HG02943 (cell line): Measurements from ENCODE around the gene TRPT1.

Experiments
- ATAC-seq: cut with Tn5 transposase; IDR thresholded peaks from one replicate; pipeline ENCODE4 v1.9.1; 2021; ENCODE audit warnings: mild to moderate bottlenecking, low read depth, moderate library complexity; ENCODE audit not compliant: unreplicated experiment

TRPT1 gene

GRCh38 chr11:64225608-64226506 lies at the start of gene TRPT1, which contains the start of gene NUDT22:
TSS of gene TRPT1 (minus strand) at chr11:64226186. CDS start at chr11:64225860, 326 bp downstream.
TSS of gene NUDT22 (plus strand) at chr11:64226274. CDS start at chr11:64226653, 379 bp downstream.
- peak; percentile 34 for ATAC-seq

- no peak for ATAC-seq
Observed at GRCh38 chr11:64275031-64275800, 49.2 kb upstream of the TRPT1 start.

- ATAC-seq = peak; percentile 62
Observed at GRCh38 chr11:64269540-64270220, 43.7 kb upstream of the TRPT1 start.

GRCh38 chr11:64268893-64269539 lies 43.0 kb upstream of the TRPT1 start:
- ATAC-seq = peak; percentile 5

GRCh38 chr11:64268025-64268892 lies 42.3 kb upstream of the TRPT1 start:
- ATAC-seq = no peak

- ATAC-seq = no peak
Observed at GRCh38 chr11:64267207-64267945, 41.4 kb upstream of the TRPT1 start.

GRCh38 chr11:64266339-64266738 lies 40.4 kb upstream of the TRPT1 start:
- no peak for ATAC-seq

- no peak for ATAC-seq
Observed at GRCh38 chr11:64265176-64266160, 39.5 kb upstream of the TRPT1 start.

GRCh38 chr11:64264371-64264852 lies 38.4 kb upstream of the TRPT1 start:
- ATAC-seq = no peak

- ATAC-seq = no peak
Observed at GRCh38 chr11:64263947-64264317, 37.9 kb upstream of the TRPT1 start.

- no peak for ATAC-seq
Observed at GRCh38 chr11:64263021-64263946, 37.3 kb upstream of the TRPT1 start.

GRCh38 chr11:64262271-64263002 lies 36.5 kb upstream of the TRPT1 start:
- ATAC-seq = no peak

- no peak for ATAC-seq
Observed at GRCh38 chr11:64261556-64262080, 35.6 kb upstream of the TRPT1 start.

- ATAC-seq = no peak
Observed at GRCh38 chr11:64260147-64260708, 34.2 kb upstream of the TRPT1 start.

GRCh38 chr11:64259533-64260067 lies 33.6 kb upstream of the TRPT1 start:
- no peak for ATAC-seq
